Measurements from ENCODE around the gene SLC22A17. TPM values are rescaled to one million over a fixed set of nuclear protein-coding genes. Genes with fewer than 3 reads are reported as not detected.
A peak's percentile ranks its signal among the peaks of the same experiment; 100 is the strongest.

SLC22A17 gene
- total and polyA plus RNA-seq, 2 of the 4 experiments (the other 2 are of a cell fraction) = 6.6 to 36.0 TPM

GRCh38 chr14:23365732-23366425, 13.2 kb upstream of the SLC22A17 start:
- peaks cover 16% of the 10 kb centered on the region; the same call in 1 of the 2 replicates for H3K27me3 ChIP-seq (ENCODE audit: control insufficient read depth, insufficient read depth, low read length)
- H2BK120ac ChIP-seq (ENCODE audit: low read depth, low read length) = no peak overlapping the region; the same call in 1 of the 2 replicates
- H4K8ac ChIP-seq (ENCODE audit: low read depth in 2 of 2, low read length in 2 of 2) = peak overlapping the region; percentile 81 to 99; a peak in 3 of 4 replicates
- peak overlapping the region; percentile 60 for H2AK9ac ChIP-seq (replicated peaks; ENCODE audit: low read depth, low read length, poor library complexity)
- H3K56ac ChIP-seq (ENCODE audit: extremely low read depth, insufficient read depth, low read length) = peak overlapping the region; percentile 38
- in situ Hi-C loops (cut with MboI; ENCODE audit: low sequenced_read_pairs) = no loop called here
- dilution Hi-C loops (cut with HindIII; ENCODE audit: low sequenced_read_pairs, unreplicated experiment) = no loop called here
- H2AK5ac ChIP-seq (ENCODE audit: low read depth, low read length) = no peak overlapping the region
- H3K9me3 ChIP-seq (ENCODE audit: control insufficient read depth, insufficient read depth, low read length) = no peaks in the 10 kb centered on the region
- peaks cover 12% of the 10 kb centered on the region; the same call in 1 of the 2 replicates for H4K20me1 ChIP-seq (ENCODE audit: insufficient read depth, low read length)
- peaks cover 8% of the 10 kb centered on the region; the same call in 1 of the 2 replicates for H3K9me1 ChIP-seq (ENCODE audit: insufficient read depth, low read length)
- ChIA-PET CTCF (interaction anchor here (1.5 kb wide), 1 partner anchor 13 kb away, joined by 5 read pairs; no protein-coding TSS in a partner anchor), POLR2A (ENCODE audit: unreplicated experiment) (interaction anchor here (0.5 to 0.9 kb wide), 3 partner anchors 34 to 124 kb away, joined by 3 to 4 read pairs (median 3); partner anchors contain the start of gene PABPN1)
- peak overlapping the region; percentile 88 for H2AFZ ChIP-seq (replicated peaks; ENCODE audit: low read length, poor library complexity)
- H2BK20ac ChIP-seq (ENCODE audit: low read depth, low read length) = no peak overlapping the region
- H3K36me3 ChIP-seq (ENCODE audit: control insufficient read depth, insufficient read depth, low read length) = no peaks in the 10 kb centered on the region
- peak overlapping the region; percentile 13; the same call in 1 of the 2 replicates for H3K23ac ChIP-seq (ENCODE audit: low read depth, low read length)
- ATAC-seq (ENCODE audit: low read depth) = peak; percentile 80
- peaks cover 10 to 35% of the 10 kb centered on the region in 2 experiments; a peak in 3 of 4 replicates for H3K79me1 ChIP-seq (ENCODE audit: low read depth in 1 of 2, low read length in 2 of 2)
- peak overlapping the region; percentile 98 for H3K27ac ChIP-seq (ENCODE audit: insufficient read depth, low read length)
- peak overlapping the region; percentile 66 for H4K91ac ChIP-seq (ENCODE audit: insufficient read depth, low read depth, low read length)
- H3K18ac ChIP-seq (ENCODE audit: low read depth, low read length) = peak overlapping the region; percentile 27; the same call in 1 of the 2 replicates
- WGBS, 2 experiments (ENCODE audit: extremely low coverage in 2 of 2, insufficient read length in 1 of 2) = 0% methylated on average over 16 of the region's 51 CpGs; no CpG with 5 or more reads in 1 of the 2 experiments
- 0 out of 2 replicates have a peak overlapping the region, but pooled peaks have one; percentile 66 for H3K14ac ChIP-seq (replicated peaks; ENCODE audit: low read depth, low read length)
- peak overlapping the region; percentile 54 for H3K9ac ChIP-seq (ENCODE audit: low read depth, low read length)
- peak overlapping the region; percentile 92 for H3K4me2 ChIP-seq (ENCODE audit: low read depth, low read length)
- H3K4me3 ChIP-seq (ENCODE audit: insufficient read depth, low read depth, low read length) = peak overlapping the region; percentile 55
- peak overlapping the region; percentile 59 for H2BK5ac ChIP-seq (ENCODE audit: low read depth, low read length, poor library complexity, severe bottlenecking)
- no TSS peak for BruUV-seq (replicated peaks)
- peak overlapping the region; percentile 77 for H3K4ac ChIP-seq (ENCODE audit: low read depth, low read length)
- H2BK15ac ChIP-seq (ENCODE audit: low read depth, low read length) = no peak overlapping the region
- H4K5ac ChIP-seq (ENCODE audit: low read depth, low read length) = peak overlapping the region; percentile 71; the same call in 1 of the 2 replicates
- intact Hi-C loops (cut with micrococcal nuclease) = loop anchor here (1.0 kb wide), 1 partner anchor 14 kb away; the partner anchor contains the start of gene SLC22A17
- peaks cover 8% of the 10 kb centered on the region for H3K4me1 ChIP-seq (ENCODE audit: control insufficient read depth, insufficient read depth, low read length)
- DNase-seq = peak; percentile 72
- TF ChIP-seq POLR2A (IDR thresholded peaks at IDR 0.05; ENCODE audit: low read depth, low read length) (0 out of 2 replicates have a peak, but pooled peaks have one; percentile 28), MXI1 (IDR thresholded peaks at IDR 0.05; ENCODE audit: borderline replicate concordance, low read depth, low read length) (0 out of 2 replicates have a peak, but pooled peaks have one; percentile 11), RCOR1 (IDR thresholded peaks at IDR 0.05; ENCODE audit: insufficient replicate concordance, low read length) (no peak), MAFK (IDR thresholded peaks at IDR 0.05; ENCODE audit: low read depth, low read length) (no peak), FOS (IDR thresholded peaks at IDR 0.05; ENCODE audit: low read depth, low read length) (no peak), USF2 (IDR thresholded peaks at IDR 0.05; ENCODE audit: low read depth, low read length) (no peak), RAD21 (IDR thresholded peaks at IDR 0.05; ENCODE audit: low read length) (no peak), CHD1 (IDR thresholded peaks at IDR 0.05; ENCODE audit: low read depth, low read length) (no peak), SMC3 (IDR thresholded peaks at IDR 0.05; ENCODE audit: low read depth, low read length) (no peak), CTCF (conservative IDR thresholded peaks at IDR 0.05; ENCODE audit: low read depth, low read length) (no peak), BHLHE40 (IDR thresholded peaks at IDR 0.05; ENCODE audit: low read depth, low read length) (no peak), RFX5 (IDR thresholded peaks at IDR 0.05; ENCODE audit: low read depth, low read length) (no peak), MAZ (IDR thresholded peaks at IDR 0.05; ENCODE audit: borderline replicate concordance, low read depth, low read length) (peak; percentile 11; the same call in 1 of the 2 replicates)
